IMR-90 (cell line): Measurements from ENCODE around the gene ADAMTS17. TPM values are rescaled to one million over a fixed set of nuclear protein-coding genes. Genes with fewer than 3 reads are reported as not detected.

Experiments
- ATAC-seq: fragments of 200-7000 bp; cut with Tn5 transposase; 2 replicates; pipeline ENCODE4 v1.9.1; 2020; ENCODE audit warnings: low read depth, mild to moderate bottlenecking, moderate library complexity
- BruUV-seq: library from RNA; stranded (reverse); fragments of 400-500 nt; replicated peaks from 2 replicates; lab custom pipeline; 2021; lab: Mats Ljungman, UMichigan
- CTCF ChIA-PET: fragments of 300-600 bp; formaldehyde crosslinking; extraction: SDS; loops from one replicate; lab custom pipeline; 2021; ENCODE audit warnings: antibody characterized with exemption; lab: Yijun Ruan, JAX
- POLR2A ChIA-PET: fragments of 300-600 bp; sonication (Branson Sonifier 250); formaldehyde crosslinking; loops from one replicate; lab custom pipeline; 2022; ENCODE audit warnings: antibody characterized with exemption; ENCODE audit not compliant: unreplicated experiment; lab: Charles Lee
- DNase-seq: peaks from one replicate; pipeline ENCODE4 v3.0.0; 2013
- H2AFZ ChIP-seq: replicated peaks from 2 replicates; pipeline ENCODE3; 2013; ENCODE audit warnings: low read length, mild to moderate bottlenecking; ENCODE audit not compliant: poor library complexity
- H2AK5ac ChIP-seq: 2 replicates; pipeline ENCODE4 v1.6.1; 2013; ENCODE audit warnings: low read depth, low read length, inconsistent platforms
- H2AK9ac ChIP-seq: replicated peaks from 2 replicates; pipeline ENCODE3; 2013; ENCODE audit warnings: mild to moderate bottlenecking, low read depth, low read length, moderate library complexity; ENCODE audit not compliant: poor library complexity
- H2BK120ac ChIP-seq: 2 replicates; pipeline ENCODE4 v1.6.1; 2013; ENCODE audit warnings: low read depth, low read length, inconsistent platforms
- H2BK15ac ChIP-seq: 3 replicates; pipeline ENCODE4 v1.6.1; 2013; ENCODE audit warnings: low read depth, low read length, inconsistent platforms
- H2BK20ac ChIP-seq: 2 replicates; pipeline ENCODE4 v1.6.1; 2013; ENCODE audit warnings: low read depth, mild to moderate bottlenecking, inconsistent platforms, low read length, moderate library complexity
- H2BK5ac ChIP-seq: 2 replicates; pipeline ENCODE4 v1.6.1; 2013; ENCODE audit warnings: mild to moderate bottlenecking, low read depth, low read length, inconsistent platforms; ENCODE audit not compliant: poor library complexity, severe bottlenecking
- H3K14ac ChIP-seq: replicated peaks from 2 replicates; pipeline ENCODE4 v1.6.1; 2013; ENCODE audit warnings: low read depth, low read length, inconsistent platforms
- H3K18ac ChIP-seq: 2 replicates; pipeline ENCODE4 v1.6.1; 2013; ENCODE audit warnings: low read depth, low read length, control low read depth
- H3K23ac ChIP-seq: 2 replicates; pipeline ENCODE4 v1.6.1; 2013; ENCODE audit warnings: low read depth, low read length, inconsistent platforms
- H3K27ac ChIP-seq: 2 replicates; pipeline ENCODE4 v1.5.1; 2013; ENCODE audit warnings: mild to moderate bottlenecking, control low read depth, low read length; ENCODE audit not compliant: insufficient read depth
- H3K27me3 ChIP-seq: 2 replicates; pipeline ENCODE4 v1.6.1; 2013; ENCODE audit warnings: low read length; ENCODE audit not compliant: control insufficient read depth, insufficient read depth
- H3K36me3 ChIP-seq: 2 replicates; pipeline ENCODE4 v1.6.1; 2013; ENCODE audit warnings: low read length, mixed read lengths; ENCODE audit not compliant: control insufficient read depth, insufficient read depth
- H3K4ac ChIP-seq: 2 replicates; pipeline ENCODE4 v1.6.1; 2013; ENCODE audit warnings: low read depth, low read length, inconsistent platforms
- H3K4me1 ChIP-seq: 2 replicates; pipeline ENCODE4 v1.6.1; 2013; ENCODE audit warnings: low read length, mixed read lengths; ENCODE audit not compliant: control insufficient read depth, insufficient read depth
- H3K4me2 ChIP-seq: 2 replicates; pipeline ENCODE4 v1.6.1; 2013; ENCODE audit warnings: low read depth, mild to moderate bottlenecking, control low read depth, low read length, moderate library complexity
- H3K4me3 ChIP-seq: 2 replicates; pipeline ENCODE4 v1.5.1; 2013; ENCODE audit warnings: low read depth, mild to moderate bottlenecking, control low read depth, low read length, moderate library complexity; ENCODE audit not compliant: insufficient read depth
- H3K56ac ChIP-seq: 2 replicates; pipeline ENCODE4 v1.6.1; 2013; ENCODE audit warnings: low read length, inconsistent platforms; ENCODE audit not compliant: insufficient read depth; ENCODE audit errors: extremely low read depth
- H3K79me1 ChIP-seq, 2 experiments: 2 replicates each; pipeline ENCODE4 v1.6.1; 2013; ENCODE audit warnings: low read length in 2 of 2, inconsistent platforms in 1 of 2, low read depth in 1 of 2
- H3K9ac ChIP-seq: 2 replicates; pipeline ENCODE4 v1.6.1; 2013; ENCODE audit warnings: low read depth, low read length, control low read depth
- H3K9me1 ChIP-seq: 2 replicates; pipeline ENCODE4 v1.6.1; 2013; ENCODE audit warnings: low read length, inconsistent platforms; ENCODE audit not compliant: insufficient read depth
- H3K9me3 ChIP-seq: 2 replicates; pipeline ENCODE4 v1.6.1; 2013; ENCODE audit warnings: low read length; ENCODE audit not compliant: control insufficient read depth, insufficient read depth
- H4K20me1 ChIP-seq: 2 replicates; pipeline ENCODE4 v1.6.1; 2013; ENCODE audit warnings: low read length, inconsistent platforms; ENCODE audit not compliant: insufficient read depth
- H4K5ac ChIP-seq: 2 replicates; pipeline ENCODE4 v1.6.1; 2013; ENCODE audit warnings: mild to moderate bottlenecking, low read depth, low read length, control low read depth
- H4K8ac ChIP-seq, 2 experiments: 2 replicates each; pipeline ENCODE4 v1.6.1; 2013; ENCODE audit warnings: low read depth in 2 of 2, low read length in 2 of 2, control low read depth in 1 of 2, inconsistent platforms in 1 of 2
- H4K91ac ChIP-seq: 2 replicates; pipeline ENCODE4 v1.6.1; 2013; ENCODE audit warnings: low read depth, low read length, inconsistent platforms; ENCODE audit not compliant: insufficient read depth
- BHLHE40 ChIP-seq: fragments of 150-350 bp; IDR thresholded peaks from 2 replicates; pipeline ENCODE4 v1.6.1; 2016; ENCODE audit warnings: mild to moderate bottlenecking, low read depth, low read length
- CEBPB ChIP-seq: IDR thresholded peaks from 2 replicates; pipeline ENCODE4 v1.6.1; 2012; ENCODE audit warnings: low read depth, low read length, improper control_type of control experiment
- CTCF ChIP-seq: conservative IDR thresholded peaks from 2 replicates; pipeline ENCODE4 v1.5.1; 2012; ENCODE audit warnings: mild to moderate bottlenecking, low read depth, low read length, improper control_type of control experiment
- MAFK ChIP-seq: IDR thresholded peaks from 2 replicates; pipeline ENCODE4 v1.6.1; 2012; ENCODE audit warnings: low read depth, low read length, improper control_type of control experiment
- MXI1 ChIP-seq: IDR thresholded peaks from 2 replicates; pipeline ENCODE4 v1.6.1; 2012; ENCODE audit warnings: low read depth, mild to moderate bottlenecking, low read length, moderate library complexity, borderline replicate concordance
- POLR2A ChIP-seq: IDR thresholded peaks from 2 replicates; pipeline ENCODE4 v1.6.1; 2012; ENCODE audit warnings: mild to moderate bottlenecking, low read depth, low read length
- RCOR1 ChIP-seq: IDR thresholded peaks from 2 replicates; pipeline ENCODE4 v1.6.1; 2012; ENCODE audit warnings: mild to moderate bottlenecking, low read length, improper control_type of control experiment; ENCODE audit not compliant: insufficient replicate concordance
- WGBS, 2 experiments: methylation state at CpG; one replicate each; pipeline versions ENCODE4 v1.1.5 to v1.1.7; 2013; ENCODE audit warnings: missing lambda C conversion rate in 2 of 2; ENCODE audit not compliant: insufficient read length in 1 of 2; ENCODE audit errors: extremely low coverage in 2 of 2; 5-methylcytosine and 5-hydroxymethylcytosine counted together
- dilution Hi-C: fragments of 300-500 bp; cut with HindIII; formaldehyde crosslinking; loops from one replicate; pipeline ENCODE4 v1.14.3; 2018; ENCODE audit warnings: low sequenced_read_pairs; ENCODE audit not compliant: unreplicated experiment
- in situ Hi-C: fragments of 300-500 bp; cut with MboI; formaldehyde crosslinking; loops from 3 replicates; pipeline ENCODE4 v1.14.3; 2019; ENCODE audit warnings: low sequenced_read_pairs, inconsistent platforms, mixed read lengths
- intact Hi-C: fragments of 100-400 bp; cut with micrococcal nuclease; formaldehyde crosslinking; loops from 2 replicates; pipeline ENCODE4 v1.10.0; 2022
- polyA plus RNA-seq, 3 experiments: library from polyadenylated mRNA; depleted of rRNA; stranded (reverse); fragments of >200 nt; gene quantifications; 2 replicates each; pipeline ENCODE4 v1.2.3, GENCODE V29; 2012; ENCODE audit warnings: low replicate concordance in 1 of 3
- total RNA-seq: library from RNA; depleted of rRNA; stranded (reverse); fragments of >200 nt; gene quantifications from 2 replicates; pipeline ENCODE4 v1.2.3, GENCODE V29; 2012

Gene ADAMTS17
- total and polyA plus RNA-seq, 2 of the 4 experiments (the other 2 are of a cell fraction): 0.03 TPM; not detected in 1

GRCh38 chr15:100308213-100308600 is 33.6 kb downstream of the ADAMTS17 start:
- no peak overlapping the region for H4K91ac ChIP-seq
- no peaks in the 10 kb centered on the region for H3K36me3 ChIP-seq
- no peaks in the 10 kb centered on the region for H3K79me1 ChIP-seq
- H3K4me2 ChIP-seq: no peak overlapping the region
- peaks cover 47% of the 10 kb centered on the region for H3K9me3 ChIP-seq
- intact Hi-C loops: no loop called here
- dilution Hi-C loops: no loop called here
- no peak overlapping the region for H3K18ac ChIP-seq
- DNase-seq: no peak
- no peaks in the 10 kb centered on the region for H4K20me1 ChIP-seq
- H3K27me3 ChIP-seq: no peaks in the 10 kb centered on the region
- no peak overlapping the region for H2BK15ac ChIP-seq
- no peak overlapping the region for H3K56ac ChIP-seq
- H2AK5ac ChIP-seq: no peak overlapping the region
- no peak overlapping the region for H2AFZ ChIP-seq
- no peak overlapping the region for H3K14ac ChIP-seq
- in situ Hi-C loops: no loop called here
- no peak for ATAC-seq
- no peak overlapping the region for H4K5ac ChIP-seq
- BruUV-seq: no TSS peak
- H3K4ac ChIP-seq: no peak overlapping the region
- TF ChIP-seq CTCF: no peak
- TF ChIP-seq MAFK: no peak
- TF ChIP-seq MXI1: no peak
- no peak for TF ChIP-seq BHLHE40
- TF ChIP-seq RCOR1: no peak
- no peak for TF ChIP-seq POLR2A
- TF ChIP-seq CEBPB: no peak
- no peak overlapping the region for H3K23ac ChIP-seq
- H2BK120ac ChIP-seq: no peak overlapping the region
- H3K27ac ChIP-seq: no peak overlapping the region
- H4K8ac ChIP-seq: no peak overlapping the region
- ChIA-PET POLR2A (no interaction called here), CTCF (no interaction called here)
- H3K4me3 ChIP-seq: no peak overlapping the region
- no peaks in the 10 kb centered on the region for H3K9me1 ChIP-seq
- H3K4me1 ChIP-seq: no peaks in the 10 kb centered on the region
- H2BK5ac ChIP-seq: no peak overlapping the region
- no peak overlapping the region for H2AK9ac ChIP-seq
- no peak overlapping the region for H2BK20ac ChIP-seq
- H3K9ac ChIP-seq: no peak overlapping the region
- WGBS, 2 experiments: no CpG with 5 or more reads among the region's 7 CpGs
